BLaER1 treated with 17β-estradiol and CSF1 and Interleukin-3, amounts not matched to agents 10 nM and 100 nM (cell line): Measurements from ENCODE around the gene SNAPIN.
"Not testable (repeated sequence)": the region's sequence is repeated elsewhere in the genome, so short reads cannot be mapped to it uniquely, and the experiment has no call there.

ENCODE experiments used
- H3K27ac ChIP-seq, 11 experiments: shearing (Covaris generic); formaldehyde crosslinking; 2 replicates each; pipeline ENCODE4 v1.8.1; 2022
- H3K27me3 ChIP-seq, 11 experiments: shearing (Covaris generic); formaldehyde crosslinking; 2 replicates each; pipeline ENCODE4 v1.8.1; 2022
- H3K36me3 ChIP-seq, 11 experiments: shearing (Covaris generic); formaldehyde crosslinking; 2 replicates each; pipeline ENCODE4 v1.8.1; 2022
- H3K4me1 ChIP-seq, 10 experiments: shearing (Covaris generic); formaldehyde crosslinking; 2 replicates each; pipeline ENCODE4 v1.8.1; 2022
- H3K4me2 ChIP-seq, 11 experiments: shearing (Covaris generic); formaldehyde crosslinking; 2 replicates each; pipeline ENCODE4 v1.8.1; 2022
- H3K4me3 ChIP-seq, 10 experiments: shearing (Covaris generic); formaldehyde crosslinking; 2 replicates each; pipeline ENCODE4 v1.8.1; 2022
- H3K9ac ChIP-seq, 11 experiments: shearing (Covaris generic); formaldehyde crosslinking; 2 replicates each; pipeline ENCODE4 v1.8.1; 2022
- H3K9me3 ChIP-seq, 11 experiments: shearing (Covaris generic); formaldehyde crosslinking; replicated peaks in 1 of 11; 2 replicates each; pipeline ENCODE4 v1.8.1; 2022
- H4K20me1 ChIP-seq, 11 experiments: shearing (Covaris generic); formaldehyde crosslinking; 2 replicates each; pipeline ENCODE4 v1.8.1; 2022
- Cebpa-rat ChIP-seq, 11 experiments: shearing (Covaris generic); IDR thresholded peaks; 2 replicates each; pipeline ENCODE4 v1.8.1; 2022

SNAPIN gene

DNA sequence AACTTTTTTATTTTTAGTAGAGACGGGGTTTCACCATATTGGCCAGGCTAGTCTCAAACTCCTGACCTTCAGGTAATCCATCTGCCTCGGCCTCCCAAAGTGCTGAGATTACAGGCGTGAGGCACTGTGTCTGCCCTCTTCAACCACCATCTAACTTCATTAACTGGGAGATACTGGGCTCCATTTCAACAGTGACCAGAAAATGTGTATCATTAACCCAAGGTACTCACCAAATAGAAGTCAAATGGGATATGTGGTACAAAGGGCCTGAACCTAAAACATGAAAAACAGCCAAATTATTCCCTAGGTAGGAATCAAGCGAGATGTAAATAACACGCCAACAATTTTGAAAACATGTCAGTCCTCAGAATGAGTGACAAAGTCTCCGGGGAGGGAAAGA, 11.1 kb downstream of the SNAPIN start:
- H3K27ac ChIP-seq, result peak overlapping the region in 10 of 11 experiments; percentile 84 to 98 (median 96); a peak in 18 of 22 replicates

DNA sequence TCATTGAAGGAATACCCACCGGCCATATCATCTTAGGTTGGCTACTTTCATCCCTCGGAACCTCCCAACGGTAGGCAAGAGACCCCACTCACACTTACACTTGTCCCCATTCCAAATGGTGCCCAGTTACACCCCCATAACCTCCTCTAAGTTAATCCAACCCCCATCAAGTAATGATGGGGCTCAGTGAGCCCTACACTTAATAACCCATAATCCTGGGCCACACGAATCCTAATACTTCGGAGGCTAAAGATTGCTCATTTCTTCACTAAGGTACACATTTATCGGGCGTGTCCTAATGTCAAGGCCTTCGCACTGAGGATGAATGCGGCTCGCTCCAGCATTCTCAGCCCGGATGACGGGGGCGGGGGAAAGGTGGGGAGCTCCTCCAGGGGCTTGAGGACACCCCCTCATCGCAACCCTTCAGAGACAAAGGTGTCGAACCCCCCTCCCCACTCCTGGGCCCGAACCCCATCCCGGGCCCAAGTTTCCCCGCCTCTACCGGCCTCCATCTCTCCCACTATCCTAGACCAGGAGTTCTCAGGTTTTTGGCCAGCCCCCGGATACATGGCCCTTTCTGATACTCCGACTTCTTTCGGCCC, 11.9 kb downstream of the SNAPIN start:
- H4K20me1 ChIP-seq, result peaks cover 0 to 52% (median 41%) of the 10 kb centered on the region in 11 experiments; a peak in 16 of 22 replicates
- peaks cover 21 to 40% (median 28%) of the 10 kb centered on the region in 10 experiments for H3K4me1 ChIP-seq
- peaks cover 43 to 49% (median 48%) of the 10 kb centered on the region in 11 experiments for H3K36me3 ChIP-seq
- TF ChIP-seq Cebpa-rat (IDR thresholded peaks at IDR 0.05), result no peak
- H3K9ac ChIP-seq, result peak overlapping the region; percentile 91 to 98 (median 95)
- H3K4me3 ChIP-seq, result peak overlapping the region; percentile 82 to 98 (median 92)
- no peaks in the 10 kb centered on the region for H3K9me3 ChIP-seq
- H3K27me3 ChIP-seq, result no peaks in the 10 kb centered on the region
- peak overlapping the region; percentile 67 to 98 (median 95); a peak in 21 of 22 replicates for H3K27ac ChIP-seq
- H3K4me2 ChIP-seq, result peak overlapping the region; percentile 90 to 100 (median 94)

More for the DNA sequence above, 11.1 kb downstream of the SNAPIN start:
- no peak for TF ChIP-seq Cebpa-rat (IDR thresholded peaks at IDR 0.05)
- no peaks in the 10 kb centered on the region for H3K9me3 ChIP-seq
- peaks cover 51 to 56% (median 56%) of the 10 kb centered on the region in 11 experiments for H3K36me3 ChIP-seq
- peak overlapping the region; percentile 90 to 100 (median 94) for H3K4me2 ChIP-seq
- peaks cover 21 to 41% (median 28%) of the 10 kb centered on the region in 10 experiments for H3K4me1 ChIP-seq
- H3K4me3 ChIP-seq, result peak overlapping the region; percentile 82 to 98 (median 92)
- H4K20me1 ChIP-seq, result peaks cover 0 to 60% (median 48%) of the 10 kb centered on the region in 11 experiments; a peak in 17 of 22 replicates
- peak overlapping the region; percentile 91 to 98 (median 95) for H3K9ac ChIP-seq
- H3K27me3 ChIP-seq, result no peaks in the 10 kb centered on the region

DNA sequence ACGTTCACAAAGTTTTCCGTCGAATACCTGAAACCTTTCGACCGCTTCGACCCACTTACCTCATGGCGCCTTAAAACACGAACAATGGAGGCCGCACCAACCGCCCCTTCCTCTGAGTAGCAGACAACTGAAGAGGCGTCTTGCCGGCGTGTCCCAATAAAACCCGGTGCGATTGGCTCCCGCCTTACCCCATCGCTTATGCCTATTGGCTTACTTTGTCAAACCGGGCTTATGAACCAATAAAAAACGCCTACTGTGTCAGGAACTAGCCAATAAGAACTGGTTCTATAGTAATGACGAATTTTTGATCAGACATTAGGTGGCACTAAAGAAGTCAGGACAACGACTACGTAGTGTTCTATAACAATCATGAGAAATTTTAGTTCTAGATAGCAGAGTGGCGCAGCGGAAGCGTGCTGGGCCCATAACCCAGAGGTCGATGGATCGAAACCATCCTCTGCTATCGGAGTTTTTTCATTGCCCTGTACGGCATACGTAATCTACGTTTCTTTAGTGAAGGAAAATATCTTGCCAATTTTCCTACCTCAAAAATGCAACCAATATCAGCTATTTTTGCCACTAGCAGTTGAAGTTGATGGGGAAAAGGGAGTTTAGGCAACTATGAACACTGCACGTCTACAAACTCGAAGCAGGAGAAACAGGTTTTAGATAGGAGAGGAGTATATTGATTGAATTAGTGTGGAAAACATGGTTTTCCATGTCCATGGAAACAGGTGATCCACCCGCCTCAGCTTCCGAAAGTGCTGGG, 12.5 kb downstream of the SNAPIN start, which contains the start of gene ILF2:
Gene ILF2 (minus strand): TSS at position 135 of the 769 bp plus-strand sequence. CDS start 71 bp downstream, at position 64.
- peak within 1 kb of the TSS; percentile 67 to 98 (median 95); a peak in 21 of 22 replicates for H3K27ac ChIP-seq
- peaks cover 36 to 42% (median 42%) of the 10 kb centered on the region in 11 experiments for H3K36me3 ChIP-seq
- H4K20me1 ChIP-seq, result peaks cover 0 to 45% (median 34%) of the 10 kb centered on the region in 11 experiments; a peak in 16 of 22 replicates
- H3K4me1 ChIP-seq, result peaks cover 21 to 40% (median 28%) of the 10 kb centered on the region in 10 experiments
- H3K4me2 ChIP-seq, result peak within 1 kb of the TSS; percentile 90 to 100 (median 94)
- peak within 1 kb of the TSS; percentile 82 to 98 (median 92) for H3K4me3 ChIP-seq
- H3K9ac ChIP-seq, result peak within 1 kb of the TSS; percentile 91 to 98 (median 95)
- H3K27me3 ChIP-seq, result no peaks in the 10 kb centered on the region
- TF ChIP-seq Cebpa-rat (IDR thresholded peaks at IDR 0.05), result no peak
- H3K9me3 ChIP-seq, result no peaks in the 10 kb centered on the region

DNA sequence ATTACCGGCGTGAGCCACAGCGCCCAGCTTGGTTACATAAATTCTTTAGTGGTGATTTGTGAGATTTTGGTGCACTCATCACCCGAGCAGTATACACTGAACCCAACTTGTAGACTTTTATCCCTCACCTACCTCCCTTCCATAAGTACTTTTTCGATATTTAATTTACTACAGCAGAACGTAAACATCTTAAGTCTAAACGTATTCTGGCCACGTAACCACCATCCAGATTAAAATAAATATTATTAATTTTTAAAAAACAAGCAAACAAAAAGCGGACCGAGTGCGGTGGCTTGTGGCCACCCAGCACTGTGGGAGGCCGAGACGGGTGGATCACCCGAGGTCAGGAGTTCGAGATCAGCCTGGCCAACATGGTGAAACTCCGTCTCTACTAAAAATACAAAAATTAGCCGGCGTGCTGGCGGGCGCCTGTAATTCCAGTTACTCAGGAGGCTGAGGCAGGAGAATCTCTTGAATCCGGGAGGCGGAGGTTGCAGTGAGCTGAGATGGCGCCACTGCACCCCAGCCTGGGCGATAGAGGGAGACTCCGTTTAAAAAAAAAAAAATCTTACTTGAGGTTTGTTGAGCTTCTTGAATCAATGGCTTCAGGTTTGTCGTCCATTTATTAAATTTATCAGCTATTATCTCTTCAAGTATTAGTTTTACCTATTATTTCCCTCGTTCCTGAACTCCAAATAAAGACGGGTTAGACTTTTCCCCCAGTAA, 13.3 kb downstream of the SNAPIN start:
- Histone ChIP-seq H4K20me1 (peaks cover 0 to 38% (median 26%) of the 10 kb centered on the region in 11 experiments; a peak in 16 of 22 replicates), H3K27ac (peak overlapping the region; percentile 43 to 92 (median 65); a peak in 21 of 22 replicates), H3K36me3 (peaks cover 29 to 35% (median 34%) of the 10 kb centered on the region in 11 experiments), H3K4me1 (peaks cover 21 to 34% (median 28%) of the 10 kb centered on the region in 10 experiments), H3K4me3 (peak overlapping the region; percentile 59 to 94 (median 68)), H3K9ac (peak overlapping the region; percentile 67 to 81 (median 75)), H3K4me2 (peak overlapping the region; percentile 67 to 89 (median 85))
- H3K9me3 ChIP-seq, H3K27me3 ChIP-seq: not testable (repeated sequence)

DNA sequence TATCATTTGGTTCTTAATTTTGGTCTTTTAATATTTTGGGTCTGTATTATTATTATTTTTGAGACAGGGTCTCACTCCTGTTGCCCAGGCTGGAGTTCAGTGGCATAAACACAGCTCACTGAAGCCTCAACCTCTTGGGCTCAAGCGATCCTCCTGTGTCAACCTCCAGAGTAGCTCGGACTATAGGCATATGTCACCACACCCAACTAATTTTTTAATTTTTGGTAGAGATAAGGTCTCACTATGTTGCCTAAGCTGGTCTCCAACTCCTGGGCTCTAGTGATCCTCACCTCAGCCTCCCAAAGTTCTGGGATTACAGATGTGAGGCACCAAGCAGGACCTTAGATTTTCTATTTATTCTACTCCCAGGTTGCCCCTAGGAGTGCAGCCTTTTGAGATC, 15.0 kb downstream of the SNAPIN start:
- no peak overlapping the region for H3K9ac ChIP-seq
- peaks cover 25 to 37% (median 31%) of the 10 kb centered on the region in 10 experiments for H3K4me1 ChIP-seq
- H3K27ac ChIP-seq, result no peak overlapping the region
- no peak overlapping the region for H3K4me3 ChIP-seq
- peaks cover 8 to 11% (median 10%) of the 10 kb centered on the region in 11 experiments for H3K27me3 ChIP-seq
- peaks cover 0 to 21% (median 11%) of the 10 kb centered on the region in 11 experiments; a peak in 13 of 22 replicates for H4K20me1 ChIP-seq
- TF ChIP-seq Cebpa-rat (IDR thresholded peaks at IDR 0.05), result no peak
- H3K9me3 ChIP-seq, result no peaks in the 10 kb centered on the region
- no peak overlapping the region for H3K4me2 ChIP-seq
- H3K36me3 ChIP-seq, result peaks cover 12 to 17% (median 17%) of the 10 kb centered on the region in 11 experiments

DNA sequence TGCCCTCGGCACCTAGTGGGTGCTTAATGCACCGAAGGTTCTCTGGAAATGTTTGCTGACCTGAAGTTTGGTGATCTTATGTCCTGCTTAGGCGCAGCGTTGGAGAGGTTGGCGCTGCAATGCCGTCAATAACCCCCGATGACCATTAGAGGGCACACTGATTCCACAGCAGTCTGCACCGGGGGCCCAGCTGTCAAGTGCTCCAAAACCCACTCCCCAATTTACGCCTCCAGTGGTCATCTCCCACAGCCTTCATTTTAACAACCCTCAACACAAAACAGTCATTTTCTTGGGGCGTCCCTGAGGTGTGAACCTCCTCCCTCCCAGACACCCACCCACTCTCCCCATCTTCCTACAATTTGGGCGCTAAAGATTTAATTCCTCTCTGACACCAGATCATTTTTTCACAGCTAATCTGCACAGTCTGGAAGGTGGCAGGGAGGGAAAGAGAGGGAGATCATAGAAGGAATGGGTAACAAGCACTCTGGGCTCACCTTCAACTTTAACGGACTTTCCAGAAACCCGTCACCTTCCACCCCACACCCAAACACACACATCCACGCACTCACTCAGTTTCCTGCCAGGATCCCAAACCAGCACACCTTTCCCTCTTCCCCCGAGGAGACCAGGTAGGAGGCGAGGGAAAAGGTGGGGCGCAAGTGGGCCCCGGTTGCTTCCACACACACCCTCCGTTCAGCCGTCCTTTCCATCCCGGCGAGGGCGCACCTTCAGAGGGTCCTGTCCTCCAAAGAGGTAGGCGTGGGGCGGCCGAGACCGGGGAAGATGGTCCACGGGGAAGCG, 19.4 kb downstream of the SNAPIN start:
- H3K9me3 ChIP-seq, result no peaks in the 10 kb centered on the region
- H3K4me3 ChIP-seq, result peak overlapping the region; percentile 49 to 71 (median 62)
- H3K9ac ChIP-seq, result peak overlapping the region; percentile 20 to 73 (median 66); a peak in 19 of 22 replicates
- H4K20me1 ChIP-seq, result no peaks in the 10 kb centered on the region; a peak in 1 of 22 replicates
- TF ChIP-seq Cebpa-rat (IDR thresholded peaks at IDR 0.05), result no peak
- H3K36me3 ChIP-seq, result no peaks in the 10 kb centered on the region
- peaks cover 39 to 53% (median 44%) of the 10 kb centered on the region in 11 experiments for H3K27me3 ChIP-seq
- H3K27ac ChIP-seq, result peak overlapping the region in 2 of 11 experiments; percentile 48 to 54; a peak in 4 of 22 replicates
- H3K4me1 ChIP-seq, result peaks cover 19 to 38% (median 28%) of the 10 kb centered on the region in 10 experiments
- H3K4me2 ChIP-seq, result peak overlapping the region; percentile 88 to 99 (median 96)

DNA sequence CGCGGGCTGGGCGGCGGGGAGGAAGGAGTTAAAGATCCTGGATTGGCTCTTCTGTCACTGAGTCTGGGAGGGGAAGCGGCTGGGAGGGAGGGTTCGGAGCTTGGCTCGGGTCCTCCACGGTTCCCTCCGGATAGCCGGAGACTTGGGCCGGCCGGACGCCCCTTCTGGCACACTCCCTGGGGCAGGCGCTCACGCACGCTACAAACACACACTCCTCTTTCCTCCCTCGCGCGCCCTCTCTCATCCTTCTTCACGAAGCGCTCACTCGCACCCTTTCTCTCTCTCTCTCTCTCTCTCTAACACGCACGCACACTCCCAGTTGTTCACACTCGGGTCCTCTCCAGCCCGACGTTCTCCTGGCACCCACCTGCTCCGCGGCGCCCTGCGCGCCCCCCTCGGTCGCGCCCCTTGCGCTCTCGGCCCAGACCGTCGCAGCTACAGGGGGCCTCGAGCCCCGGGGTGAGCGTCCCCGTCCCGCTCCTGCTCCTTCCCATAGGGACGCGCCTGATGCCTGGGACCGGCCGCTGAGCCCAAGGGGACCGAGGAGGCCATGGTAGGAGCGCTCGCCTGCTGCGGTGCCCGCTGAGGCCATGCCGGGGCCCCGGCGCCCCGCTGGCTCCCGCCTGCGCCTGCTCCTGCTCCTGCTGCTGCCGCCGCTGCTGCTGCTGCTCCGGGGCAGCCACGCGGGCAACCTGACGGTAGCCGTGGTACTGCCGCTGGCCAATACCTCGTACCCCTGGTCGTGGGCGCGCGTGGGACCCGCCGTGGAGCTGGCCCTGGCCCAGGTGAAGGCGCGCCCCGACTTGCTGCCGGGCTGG, 20.2 kb downstream of the SNAPIN start, which contains the start of gene NPR1:
Gene NPR1 (plus strand): TSS at position 170 of the 818 bp plus-strand sequence. CDS start 421 bp downstream, at position 591.
- TF ChIP-seq Cebpa-rat (IDR thresholded peaks at IDR 0.05), result no peak
- no peaks in the 10 kb centered on the region; a peak in 1 of 22 replicates for H4K20me1 ChIP-seq
- H3K9me3 ChIP-seq, result no peaks in the 10 kb centered on the region
- no peaks in the 10 kb centered on the region for H3K36me3 ChIP-seq
- H3K4me2 ChIP-seq, result peak within 1 kb of the TSS; percentile 88 to 99 (median 96)
- H3K27me3 ChIP-seq, result peaks cover 39 to 54% (median 44%) of the 10 kb centered on the region in 11 experiments
- peak within 1 kb of the TSS; percentile 49 to 71 (median 62) for H3K4me3 ChIP-seq
- peaks cover 21 to 38% (median 29%) of the 10 kb centered on the region in 10 experiments for H3K4me1 ChIP-seq
- H3K27ac ChIP-seq, result peak within 1 kb of the TSS in 8 of 11 experiments; percentile 31 to 68 (median 52); a peak in 14 of 22 replicates
- peak within 1 kb of the TSS; percentile 20 to 73 (median 66); a peak in 21 of 22 replicates for H3K9ac ChIP-seq
